Stromal cell of bone marrow (primary cell): ENCODE results near the gene SCAMP3.
A peak's percentile ranks its signal among the peaks of the same experiment; 100 is the strongest.

Experiments
- DNase-seq: peaks from one replicate; pipeline ENCODE4 v3.0.0-alpha.2; 2012; ENCODE audit warnings: low read depth

SCAMP3 gene

DNA sequence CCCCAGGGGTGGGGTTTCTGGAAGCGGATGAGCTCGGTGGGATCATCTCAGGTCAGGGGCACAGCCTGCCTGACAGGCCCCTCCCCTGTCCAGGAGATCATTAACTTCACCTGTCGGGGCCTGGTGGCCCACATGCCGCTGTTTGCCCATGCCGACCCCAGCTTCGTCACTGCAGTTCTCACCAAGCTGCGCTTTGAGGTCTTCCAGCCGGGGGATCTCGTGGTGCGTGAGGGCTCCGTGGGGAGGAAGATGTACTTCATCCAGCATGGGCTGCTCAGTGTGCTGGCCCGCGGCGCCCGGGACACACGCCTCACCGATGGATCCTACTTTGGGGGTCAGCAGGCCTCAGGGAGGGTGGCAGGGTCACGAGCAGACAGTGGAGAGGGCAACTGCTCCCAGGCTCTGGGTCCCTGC is 23.5 kb upstream of the SCAMP3 start:
- no peak for DNase-seq

DNA sequence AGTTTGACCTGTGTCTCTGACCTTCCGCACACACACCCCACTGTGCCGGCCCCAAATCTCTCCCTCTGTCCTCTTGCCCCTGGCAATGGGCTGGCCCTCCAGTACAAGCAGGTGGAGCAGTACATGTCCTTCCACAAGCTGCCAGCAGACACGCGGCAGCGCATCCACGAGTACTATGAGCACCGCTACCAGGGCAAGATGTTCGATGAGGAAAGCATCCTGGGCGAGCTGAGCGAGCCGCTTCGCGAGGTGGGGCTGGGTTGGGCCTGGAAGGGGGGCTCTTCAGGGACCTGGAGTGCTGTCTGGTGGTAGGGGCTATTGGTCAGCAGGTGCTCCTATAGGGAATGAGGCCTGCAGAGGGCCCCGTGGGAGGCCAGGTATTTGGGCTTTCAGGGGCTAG is 22.9 kb upstream of the SCAMP3 start:
- DNase-seq, result no peak

DNA sequence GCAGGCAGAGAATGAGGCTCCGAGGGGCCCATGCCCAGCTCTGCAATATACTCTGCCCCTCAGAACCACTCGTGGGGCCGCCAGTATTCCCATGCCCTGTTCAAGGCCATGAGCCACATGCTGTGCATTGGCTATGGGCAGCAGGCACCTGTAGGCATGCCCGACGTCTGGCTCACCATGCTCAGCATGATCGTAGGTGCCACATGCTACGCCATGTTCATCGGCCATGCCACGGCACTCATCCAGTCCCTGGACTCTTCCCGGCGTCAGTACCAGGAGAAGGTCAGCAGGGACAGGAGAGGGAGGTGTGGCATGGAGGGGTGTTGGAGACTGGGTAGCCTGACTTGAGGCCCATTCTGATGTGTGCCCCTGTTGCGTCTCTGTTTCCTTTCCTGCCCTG is 22.3 kb upstream of the SCAMP3 start:
- no peak for DNase-seq

DNA sequence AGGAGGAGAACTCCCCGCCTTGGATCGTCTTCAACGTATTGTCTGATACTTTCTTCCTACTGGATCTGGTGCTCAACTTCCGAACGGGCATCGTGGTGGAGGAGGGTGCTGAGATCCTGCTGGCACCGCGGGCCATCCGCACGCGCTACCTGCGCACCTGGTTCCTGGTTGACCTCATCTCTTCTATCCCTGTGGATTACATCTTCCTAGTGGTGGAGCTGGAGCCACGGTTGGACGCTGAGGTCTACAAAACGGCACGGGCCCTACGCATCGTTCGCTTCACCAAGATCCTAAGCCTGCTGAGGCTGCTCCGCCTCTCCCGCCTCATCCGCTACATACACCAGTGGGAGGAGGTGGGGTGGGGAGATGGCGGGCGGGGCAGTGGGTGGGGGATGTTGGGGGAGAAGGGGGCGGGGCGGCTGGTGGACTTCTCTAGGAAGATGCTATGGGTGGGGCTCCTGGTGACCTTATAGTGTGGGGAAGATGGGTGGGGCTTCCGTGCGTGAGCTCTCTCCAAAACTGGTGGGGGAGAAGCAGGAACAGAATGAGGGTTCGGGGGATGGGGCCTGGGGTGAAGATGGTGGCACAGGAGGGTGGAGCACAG is 20.4 kb upstream of the SCAMP3 start:
- no peak for DNase-seq

DNA sequence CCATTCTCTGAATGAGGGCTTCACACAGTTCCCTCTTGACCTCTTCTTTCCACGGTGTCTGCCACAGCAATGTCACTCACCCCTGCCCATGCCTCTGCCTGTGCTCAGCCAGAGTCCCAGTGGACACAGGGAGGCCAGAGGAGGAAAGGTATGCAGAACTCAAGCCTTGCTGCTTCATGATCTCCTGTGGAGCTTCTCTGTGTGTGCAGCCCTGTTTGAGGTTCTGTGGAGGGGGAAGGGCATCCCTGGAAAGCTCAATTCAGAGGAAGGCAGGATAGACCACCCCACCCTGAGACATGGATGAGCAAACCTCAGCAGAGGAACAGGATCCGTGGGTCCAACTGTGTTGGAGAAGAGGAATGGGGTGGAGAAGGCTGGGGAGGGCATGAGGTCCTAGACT is 17.1 kb upstream of the SCAMP3 start:
- no peak for DNase-seq

DNA sequence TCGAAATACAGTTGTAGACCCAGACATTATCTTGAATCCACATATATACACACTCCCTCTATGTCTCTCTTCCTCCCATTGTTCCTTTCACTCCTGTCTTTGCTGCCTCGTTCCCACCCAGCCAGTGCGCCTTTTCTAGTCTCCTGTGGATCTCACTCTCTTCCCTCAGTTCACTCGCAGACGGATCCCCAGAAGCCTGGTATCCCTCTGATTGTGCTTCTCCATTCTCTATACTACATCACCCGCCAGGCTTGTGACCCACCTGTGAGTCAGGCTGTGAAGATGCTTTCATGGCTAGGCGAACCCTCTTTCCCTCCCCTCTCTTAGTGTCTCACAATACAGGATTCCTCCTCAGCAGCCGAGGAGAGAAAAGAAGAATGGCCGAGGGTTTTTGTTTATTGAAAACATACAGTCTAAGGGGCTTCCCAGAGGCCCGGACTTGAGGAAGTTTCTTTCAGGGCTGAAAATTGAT is 16.6 kb upstream of the SCAMP3 start:
- no peak for DNase-seq

DNA sequence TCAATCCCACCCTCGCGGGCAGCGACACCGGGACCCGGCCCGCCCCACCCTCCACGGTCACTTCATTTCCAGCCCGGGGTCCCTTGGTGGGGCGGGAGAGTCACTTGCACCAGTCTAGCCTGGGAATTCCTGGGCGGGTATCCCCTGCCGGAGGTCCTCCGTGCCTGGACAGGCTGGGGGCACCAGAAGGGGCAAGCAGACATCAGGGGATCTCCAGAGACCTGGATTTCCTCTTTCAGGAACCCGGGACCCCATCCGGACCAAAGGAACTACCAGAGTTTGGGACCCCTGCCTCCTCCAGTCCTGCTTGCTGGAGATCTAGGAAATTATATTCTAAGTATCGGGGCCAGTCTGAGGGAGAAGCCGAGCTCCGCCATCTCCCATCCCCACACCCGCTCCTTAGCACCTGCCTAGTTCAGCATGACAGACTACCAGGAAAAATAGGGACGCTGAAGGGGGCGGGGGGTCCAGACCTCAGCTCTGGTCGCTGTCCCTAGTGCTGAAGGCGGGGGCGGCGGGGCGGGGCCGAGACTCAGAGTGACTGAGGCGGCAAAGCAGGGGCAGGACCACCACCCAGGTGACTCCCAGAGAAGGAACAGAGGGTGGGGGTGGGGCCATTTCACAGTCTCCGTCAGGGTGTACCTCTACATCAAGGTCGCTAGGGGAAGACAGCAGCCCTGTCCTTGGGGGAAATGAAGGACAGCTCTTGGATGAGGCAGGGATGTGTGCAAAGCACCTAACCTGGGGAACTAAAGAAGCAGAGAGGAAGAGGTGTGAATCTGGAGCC is 15.9 kb upstream of the SCAMP3 start:
- no peak for DNase-seq

DNA sequence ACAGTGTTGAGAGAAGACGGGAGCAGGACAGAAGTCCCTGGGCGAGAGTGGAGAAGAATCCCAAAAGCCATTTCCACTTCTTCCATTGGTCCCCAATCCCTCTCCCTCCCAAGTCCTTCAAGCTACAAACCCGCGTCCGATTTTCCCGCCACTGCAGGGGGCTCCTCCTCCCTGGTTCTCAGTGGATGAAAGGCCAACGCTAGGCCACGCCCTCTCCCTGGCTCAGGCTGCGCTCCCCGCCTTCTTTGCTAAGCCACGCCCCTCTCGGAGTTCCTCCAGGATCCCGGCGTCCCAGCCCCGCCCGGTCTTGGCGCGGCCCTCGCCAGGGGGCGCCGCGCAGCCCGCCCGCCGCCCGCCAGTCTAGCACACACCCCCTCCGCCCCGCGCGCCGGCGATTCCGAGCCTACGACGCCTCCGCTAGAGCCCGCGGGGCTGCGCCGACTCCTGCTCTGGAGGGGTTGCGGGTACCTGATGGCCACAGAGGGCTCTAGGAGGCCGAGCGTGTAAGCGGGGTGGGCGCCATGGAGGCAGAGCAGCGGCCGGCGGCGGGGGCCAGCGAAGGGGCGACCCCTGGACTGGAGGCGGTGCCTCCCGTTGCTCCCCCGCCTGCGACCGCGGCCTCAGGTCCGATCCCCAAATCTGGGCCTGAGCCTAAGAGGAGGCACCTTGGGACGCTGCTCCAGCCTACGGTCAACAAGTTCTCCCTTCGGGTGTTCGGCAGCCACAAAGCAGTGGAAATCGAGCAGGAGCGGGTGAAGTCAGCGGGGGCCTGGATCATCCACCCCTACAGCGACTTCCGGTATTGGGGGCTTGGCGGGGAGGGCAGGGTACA is 15.1 kb upstream of the SCAMP3 start, which contains the start of gene HCN3:
HCN3 (plus strand) TSS at position 394 of the 832 bp plus-strand sequence; CDS start at position 522, 128 bp downstream.
- peak; percentile 93 for DNase-seq

DNA sequence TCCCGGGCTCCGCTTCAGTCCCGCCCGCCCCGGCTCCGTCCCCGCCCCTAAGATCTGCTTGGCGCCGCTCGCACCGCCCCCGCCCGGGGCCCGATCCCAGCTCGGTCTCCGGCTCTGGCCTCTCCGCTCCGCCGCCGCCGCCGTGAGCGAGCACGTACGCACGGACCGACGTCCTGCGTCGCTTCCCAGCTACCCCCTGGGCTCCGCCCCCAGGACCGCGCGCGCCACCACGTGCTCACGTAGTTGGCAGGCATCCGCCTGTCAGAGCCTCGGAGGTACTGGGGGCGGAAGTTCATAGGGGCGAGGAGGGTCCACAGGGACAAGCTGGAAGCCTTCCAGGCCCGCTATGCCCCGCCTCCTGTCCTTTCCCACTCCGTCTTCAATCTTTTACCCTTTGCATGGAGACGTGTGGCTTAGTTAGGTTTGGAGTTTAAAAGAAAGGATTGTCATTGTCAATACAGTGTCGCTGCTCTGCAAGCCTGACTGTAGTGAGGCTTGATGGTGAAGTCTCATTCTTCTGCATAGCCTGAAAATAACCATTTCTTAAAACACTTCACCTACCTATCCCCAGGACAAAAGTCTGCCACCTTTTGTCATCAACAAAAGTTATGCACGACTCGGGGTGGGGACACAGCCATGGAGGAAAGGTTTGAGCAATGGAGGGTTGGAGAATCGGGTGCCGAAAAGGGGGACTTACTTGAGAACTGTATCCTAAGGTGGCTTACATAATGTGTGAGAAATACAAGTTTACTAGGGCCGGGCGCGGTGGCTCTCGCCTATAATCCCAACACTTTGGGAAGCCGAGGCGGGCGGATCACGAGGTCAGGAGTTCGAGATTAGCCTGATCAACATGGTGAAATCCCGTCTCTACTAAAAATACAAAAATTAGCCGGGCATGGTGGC is 11.4 kb upstream of the SCAMP3 start, which contains the start of gene CLK2:
CLK2 (minus strand) TSS at position 162 of the 903 bp plus-strand sequence. CDS start 2,527 bp downstream, outside the sequence.
- peak; percentile 88 for DNase-seq

DNA sequence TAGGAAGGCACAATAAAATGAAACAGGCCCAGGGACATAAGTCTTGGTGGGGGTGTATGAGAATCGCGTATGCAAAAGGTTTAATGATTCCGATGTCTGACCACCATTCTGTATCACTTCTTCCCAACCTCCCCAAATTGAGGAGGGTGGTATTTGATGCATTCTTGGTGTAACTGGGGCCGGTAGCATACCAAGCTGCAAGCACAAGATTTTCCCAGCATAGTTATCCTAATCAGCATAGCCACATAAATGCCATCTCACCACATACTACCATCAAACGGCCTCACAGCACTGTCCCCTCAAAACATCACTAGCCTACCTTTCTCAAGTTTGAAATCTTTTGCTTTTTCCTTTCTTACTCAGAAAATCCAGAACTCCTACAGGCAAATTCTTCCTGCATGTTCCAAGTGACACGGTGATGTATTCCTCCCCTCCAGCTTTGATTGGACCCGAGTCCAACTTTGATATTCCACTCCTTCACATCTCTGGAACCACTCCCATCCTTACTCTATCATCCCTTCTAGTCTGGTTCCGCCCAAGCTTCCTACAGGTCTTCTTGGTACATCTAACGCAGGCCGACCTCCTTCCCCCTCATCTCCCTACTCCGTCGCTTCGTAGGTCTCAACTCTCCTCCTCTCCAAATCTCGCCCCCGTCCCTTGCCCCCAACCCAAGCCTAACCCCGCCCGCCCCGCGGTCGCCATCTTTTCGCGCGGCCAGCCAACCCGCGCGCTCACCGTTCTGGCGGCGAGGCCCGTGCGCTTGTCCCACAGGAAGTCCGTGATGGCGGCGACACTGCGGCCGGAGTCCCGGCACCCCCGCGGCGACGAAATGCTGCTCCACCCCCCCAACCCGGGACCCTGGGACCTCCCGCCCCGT is 10.5 kb upstream of the SCAMP3 start:
- DNase-seq, result peak; percentile 41

DNA sequence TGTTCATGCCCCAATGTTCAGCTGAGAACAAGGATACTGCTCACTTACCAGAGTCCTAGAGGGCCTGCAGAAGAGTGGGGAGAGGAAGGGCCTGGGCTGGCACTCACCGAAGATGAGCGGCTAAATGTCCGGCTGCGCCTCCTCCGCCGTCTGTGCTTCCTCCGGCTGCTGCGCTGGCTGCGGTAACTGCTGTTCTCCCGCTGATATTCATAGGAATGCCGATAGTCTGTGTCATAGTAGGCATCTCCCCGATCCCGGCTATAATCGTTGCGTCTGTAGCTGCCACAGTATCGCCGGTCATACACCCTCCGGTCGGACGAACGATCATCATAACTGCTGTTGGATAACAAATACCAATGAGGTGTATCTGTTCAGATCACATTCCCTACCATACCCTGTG is 7.2 kb upstream of the SCAMP3 start:
- no peak for DNase-seq

DNA sequence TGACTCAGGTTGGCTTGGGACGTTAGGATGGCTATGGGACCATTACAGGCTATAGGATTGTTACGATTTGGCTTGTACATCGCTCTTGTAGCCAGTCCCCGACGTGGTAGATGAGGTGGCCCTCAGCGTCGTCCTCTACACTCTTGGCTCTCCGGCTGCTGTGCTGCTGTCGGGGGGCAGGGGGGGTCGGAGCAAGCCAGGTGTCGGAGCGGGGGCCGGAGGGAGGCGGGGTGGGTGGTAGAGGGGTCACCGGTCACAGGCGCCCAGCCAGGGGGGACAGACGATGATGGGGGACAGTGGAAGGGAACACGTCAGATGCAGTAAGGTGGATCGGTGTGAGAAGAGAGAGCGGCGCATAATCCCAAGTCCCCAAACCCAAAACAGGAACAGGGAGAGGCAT is 6.5 kb upstream of the SCAMP3 start:
- no peak for DNase-seq

DNA sequence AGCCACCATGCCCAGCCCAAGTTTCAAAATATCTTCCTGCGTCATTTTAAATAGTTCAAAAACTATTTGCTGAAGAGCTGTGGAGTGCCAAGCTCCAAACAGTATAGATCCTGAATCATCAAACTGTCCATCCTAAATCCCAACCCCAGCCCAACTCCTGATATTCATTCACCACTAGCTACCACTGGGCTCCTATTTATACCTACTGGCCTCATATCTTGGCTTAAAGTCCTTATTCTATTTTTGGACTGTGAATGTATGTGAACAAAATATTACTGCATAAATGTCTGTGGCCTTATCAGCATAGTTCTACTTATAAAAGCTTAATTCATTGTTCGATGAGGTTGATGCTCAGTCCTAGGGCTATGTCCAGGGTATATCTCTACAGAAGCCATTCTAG is 5.2 kb upstream of the SCAMP3 start:
- DNase-seq, result no peak

DNA sequence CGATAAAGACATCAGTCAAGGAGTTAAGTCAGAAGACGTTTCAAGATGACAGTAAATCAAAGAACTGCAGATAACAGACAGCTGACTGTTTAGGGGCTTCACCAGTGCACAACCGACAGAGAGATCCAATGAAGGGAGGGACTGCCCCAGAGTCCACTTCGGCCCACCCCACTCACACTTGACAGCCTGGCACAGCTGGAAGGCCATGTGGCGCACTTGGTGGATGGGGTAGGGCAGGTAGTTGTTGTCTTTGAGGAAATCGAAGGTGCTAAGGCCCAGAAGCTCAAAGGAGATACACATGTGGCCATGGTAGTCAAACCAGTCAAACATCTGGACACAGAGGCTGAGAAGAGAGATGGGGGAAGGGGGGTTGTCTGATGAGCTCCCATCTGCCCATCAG is 4.4 kb upstream of the SCAMP3 start:
- no peak for DNase-seq

DNA sequence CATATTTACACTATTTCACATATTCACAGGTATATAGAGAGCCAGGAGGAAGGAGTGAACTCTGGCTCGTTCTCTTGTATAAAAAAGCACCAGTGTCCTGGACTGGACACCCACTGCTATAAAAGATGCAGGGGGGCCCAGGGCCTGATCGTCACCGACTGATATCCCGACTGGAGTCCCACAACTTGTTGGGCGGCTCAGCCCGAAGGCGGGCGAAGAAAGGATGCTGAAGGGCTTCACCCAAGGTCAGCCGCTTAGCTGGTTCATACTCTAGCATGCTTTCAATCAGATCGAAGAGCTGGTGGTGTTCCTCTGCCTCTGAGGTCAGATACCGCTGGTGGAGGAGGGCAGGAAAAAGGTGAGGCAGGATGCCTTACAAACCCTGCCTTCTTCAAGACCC is 907 bp upstream of the SCAMP3 start:
- DNase-seq, result no peak

DNA sequence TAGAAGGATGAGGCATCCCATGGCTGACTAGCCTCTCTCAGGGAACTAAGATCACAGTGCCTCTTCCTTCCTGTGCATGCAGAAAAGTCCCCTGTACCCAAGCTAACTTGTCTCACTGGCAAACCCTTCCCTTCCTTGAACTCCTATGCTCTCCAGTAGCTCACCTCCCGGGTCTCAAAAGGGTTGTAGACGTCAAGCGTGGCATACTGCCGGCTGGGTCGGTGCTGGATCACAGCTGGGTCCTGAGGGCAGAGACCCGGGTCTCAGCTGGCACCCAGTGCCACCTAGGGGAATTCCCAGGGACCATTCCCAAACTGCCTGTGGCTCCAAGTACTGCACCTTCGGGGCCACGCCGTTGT is 688 bp downstream of the SCAMP3 start:
- DNase-seq, result no peak

DNA sequence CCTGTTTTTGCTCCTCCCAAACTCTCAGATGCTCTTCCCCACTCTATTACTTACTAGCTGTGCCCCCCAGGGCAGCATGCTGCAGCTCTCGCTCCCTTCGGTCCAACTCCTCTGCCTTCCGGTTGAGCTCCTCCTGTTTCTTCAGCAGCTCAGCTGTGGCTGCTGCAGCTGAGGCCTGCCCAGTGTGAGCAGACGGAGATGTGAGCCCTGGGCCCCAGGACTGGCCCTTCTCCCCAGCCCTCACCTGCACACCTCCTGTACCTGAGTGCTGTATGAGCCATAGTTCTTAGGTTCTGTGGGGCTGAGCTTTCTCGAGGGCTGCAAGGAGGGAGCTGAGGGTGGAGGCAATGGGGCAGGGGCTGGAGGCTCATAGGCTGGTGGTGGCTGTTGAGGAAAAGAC is 1.9 kb downstream of the SCAMP3 start:
- no peak for DNase-seq

DNA sequence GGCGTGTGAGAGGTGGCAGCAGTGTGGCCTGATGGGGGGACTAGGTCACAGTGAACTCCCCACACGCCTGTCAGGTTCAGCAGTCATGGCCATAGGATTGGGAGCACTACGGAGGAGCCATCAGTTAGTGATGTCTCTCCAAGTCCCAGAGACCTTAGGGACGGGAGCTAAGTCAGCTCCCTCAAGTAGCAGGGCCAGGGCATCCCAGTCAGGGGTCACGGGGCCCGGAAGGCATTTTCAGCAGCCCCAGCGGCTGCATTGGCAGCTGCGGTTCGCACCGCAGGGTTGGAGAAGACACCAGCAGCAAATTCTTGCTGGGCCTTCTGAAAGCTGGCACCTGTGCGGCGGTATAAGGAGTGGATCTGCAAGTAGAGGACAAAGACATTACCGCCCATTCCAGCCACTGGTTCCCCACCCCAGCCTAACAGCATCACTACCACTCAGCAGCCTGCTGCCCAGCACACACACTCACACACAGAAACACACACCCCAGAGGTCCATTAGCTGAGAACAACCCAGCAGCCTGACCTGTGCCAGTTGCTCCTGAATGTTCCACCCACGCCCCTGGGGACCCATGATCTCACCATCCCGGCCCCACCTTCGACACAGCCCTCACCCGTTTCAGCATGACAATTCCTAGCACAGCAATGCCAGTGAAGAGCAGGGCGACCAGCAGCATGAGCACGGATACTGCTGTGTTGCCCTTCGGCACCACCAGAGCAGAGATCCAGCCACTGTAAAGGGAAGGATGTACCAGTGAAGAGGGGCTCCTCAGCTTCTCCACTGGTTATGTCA is 5.9 kb downstream of the SCAMP3 start:
- no peak for DNase-seq

DNA sequence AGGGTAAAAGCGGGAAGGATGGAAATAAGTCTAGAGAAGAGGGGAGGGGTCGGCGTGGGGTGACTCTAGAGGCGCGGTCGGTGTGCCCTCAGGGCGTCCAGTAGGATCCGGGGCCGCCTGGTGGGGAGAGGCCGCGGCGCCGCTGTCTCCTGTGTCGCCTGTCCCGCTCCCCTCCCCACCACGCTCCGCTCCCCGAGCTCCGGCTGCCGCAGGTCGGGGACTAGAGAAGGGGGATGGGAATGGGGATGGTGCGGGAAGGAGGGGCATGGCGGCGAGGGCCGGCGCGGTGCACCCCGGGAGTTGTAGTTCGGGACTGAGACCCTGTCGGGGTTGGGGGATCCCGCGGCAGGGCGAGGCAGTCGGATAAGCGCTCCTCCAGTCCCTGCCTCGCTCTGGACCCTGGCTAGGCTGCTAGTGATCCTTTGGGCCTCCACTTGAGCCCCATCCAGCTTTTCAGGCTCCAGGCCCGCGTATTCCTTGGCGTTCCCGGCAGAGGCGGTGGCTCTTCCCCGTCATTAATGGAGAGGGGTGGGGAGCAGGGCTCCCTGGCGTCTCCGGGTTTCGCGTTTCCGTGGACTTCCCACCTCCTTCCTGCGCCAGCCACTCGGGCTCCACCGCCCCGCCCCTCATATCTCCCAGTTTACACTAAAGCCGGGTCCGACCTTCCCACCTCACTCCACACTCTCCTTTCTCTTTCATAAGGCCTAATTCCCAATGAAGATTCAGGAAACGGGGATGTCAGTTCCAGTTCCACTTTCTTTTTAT is 6.7 kb downstream of the SCAMP3 start, which contains the start of gene ENTREP3:
ENTREP3 (minus strand) TSS at position 241 of the 765 bp plus-strand sequence. CDS start 606 bp downstream, outside the sequence.
- DNase-seq, result peak; percentile 65
